ENCODE data around the gene KRTCAP3.

The KRTCAP3 gene

DNA sequence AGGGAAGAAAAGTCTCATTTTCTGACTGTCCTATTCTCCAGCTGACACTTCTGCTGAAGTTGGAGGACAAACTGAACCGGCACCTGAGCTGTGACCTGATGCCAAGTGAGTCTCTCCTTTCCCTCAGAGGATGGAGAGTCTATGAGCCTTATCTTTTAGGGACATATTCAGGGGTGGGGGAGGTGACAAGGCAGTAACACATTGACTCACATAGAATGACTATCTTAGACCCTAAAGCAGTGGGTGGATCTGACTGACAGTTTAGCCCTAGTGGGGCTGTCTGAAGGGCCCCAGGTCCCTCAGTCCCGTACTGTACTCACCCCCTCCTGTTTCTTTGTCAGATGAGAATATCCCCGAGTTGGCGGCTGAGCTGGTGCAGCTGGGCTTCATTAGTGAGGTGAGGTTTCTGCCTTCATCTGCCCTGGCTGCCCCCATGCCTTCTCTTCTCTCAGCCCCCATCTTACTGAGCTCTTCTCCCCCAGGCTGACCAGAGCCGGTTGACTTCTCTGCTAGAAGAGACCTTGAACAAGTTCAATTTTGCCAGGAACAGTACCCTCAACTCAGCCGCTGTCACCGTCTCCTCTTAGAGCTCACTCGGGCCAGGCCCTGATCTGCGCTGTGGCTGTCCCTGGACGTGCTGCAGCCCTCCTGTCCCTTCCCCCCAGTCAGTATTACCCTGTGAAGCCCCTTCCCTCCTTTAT is 805 bp upstream of the KRTCAP3 start:
- TF ChIP-seq, protein P1, sequence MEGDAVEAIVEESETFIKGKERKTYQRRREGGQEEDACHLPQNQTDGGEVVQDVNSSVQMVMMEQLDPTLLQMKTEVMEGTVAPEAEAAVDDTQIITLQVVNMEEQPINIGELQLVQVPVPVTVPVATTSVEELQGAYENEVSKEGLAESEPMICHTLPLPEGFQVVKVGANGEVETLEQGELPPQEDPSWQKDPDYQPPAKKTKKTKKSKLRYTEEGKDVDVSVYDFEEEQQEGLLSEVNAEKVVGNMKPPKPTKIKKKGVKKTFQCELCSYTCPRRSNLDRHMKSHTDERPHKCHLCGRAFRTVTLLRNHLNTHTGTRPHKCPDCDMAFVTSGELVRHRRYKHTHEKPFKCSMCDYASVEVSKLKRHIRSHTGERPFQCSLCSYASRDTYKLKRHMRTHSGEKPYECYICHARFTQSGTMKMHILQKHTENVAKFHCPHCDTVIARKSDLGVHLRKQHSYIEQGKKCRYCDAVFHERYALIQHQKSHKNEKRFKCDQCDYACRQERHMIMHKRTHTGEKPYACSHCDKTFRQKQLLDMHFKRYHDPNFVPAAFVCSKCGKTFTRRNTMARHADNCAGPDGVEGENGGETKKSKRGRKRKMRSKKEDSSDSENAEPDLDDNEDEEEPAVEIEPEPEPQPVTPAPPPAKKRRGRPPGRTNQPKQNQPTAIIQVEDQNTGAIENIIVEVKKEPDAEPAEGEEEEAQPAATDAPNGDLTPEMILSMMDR (IDR thresholded peaks at IDR 0.05; ENCODE audit: low read depth, low read length): no peak
- no peak for DNase-seq (ENCODE audit: low read depth, low spot score)
- in situ Hi-C loops (cut with HindIII; ENCODE audit: low sequenced_read_pairs): no loop called here
- no peak overlapping the region for H3K4me3 ChIP-seq (ENCODE audit: low read depth, low read length)

DNA sequence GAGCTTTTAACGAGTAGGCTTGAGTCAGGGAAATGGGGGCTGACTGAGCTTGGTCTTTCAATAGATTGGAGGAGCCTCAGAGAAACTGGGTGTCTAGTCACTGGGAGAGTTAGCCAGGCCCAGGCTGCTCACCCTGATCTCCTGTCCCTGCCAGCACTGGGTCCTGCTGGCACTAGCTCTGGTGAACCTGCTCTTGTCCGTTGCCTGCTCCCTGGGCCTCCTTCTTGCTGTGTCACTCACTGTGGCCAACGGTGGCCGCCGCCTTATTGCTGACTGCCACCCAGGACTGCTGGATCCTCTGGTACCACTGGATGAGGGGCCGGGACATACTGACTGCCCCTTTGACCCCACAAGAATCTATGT is 720 bp downstream of the KRTCAP3 start:
- DNase-seq (ENCODE audit: low read depth, low spot score): no peak
- H3K4me3 ChIP-seq (ENCODE audit: low read depth, low read length): no peak overlapping the region
- TF ChIP-seq, protein P1 (IDR thresholded peaks at IDR 0.05; ENCODE audit: low read depth, low read length): no peak
- in situ Hi-C loops (cut with HindIII; ENCODE audit: low sequenced_read_pairs): no loop called here

DNA sequence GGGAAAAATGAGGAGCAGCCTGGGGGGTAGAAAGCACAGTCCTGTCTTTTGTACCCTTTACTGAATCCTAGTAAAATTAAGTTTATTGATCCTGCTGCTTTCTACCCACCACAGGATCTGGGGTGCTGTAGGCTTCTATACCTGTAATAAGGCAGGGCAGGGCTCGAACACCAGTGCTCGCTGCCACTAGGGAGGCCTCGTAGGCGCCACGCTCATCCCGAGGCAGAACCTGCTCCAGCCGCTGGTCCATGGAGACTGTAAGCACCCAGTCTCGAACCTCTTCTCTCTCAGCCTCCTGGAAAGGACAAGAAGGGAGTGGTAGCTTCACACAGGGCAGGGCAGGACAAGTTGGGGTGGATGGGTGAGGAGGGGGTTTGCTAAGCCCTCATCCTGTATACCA is 3.0 kb downstream of the KRTCAP3 start:
- in situ Hi-C loops (cut with HindIII; ENCODE audit: low sequenced_read_pairs): no loop called here
- no peak overlapping the region for H3K4me3 ChIP-seq (ENCODE audit: low read depth, low read length)
- DNase-seq (ENCODE audit: low read depth, low spot score): no peak
- TF ChIP-seq, protein P1 (IDR thresholded peaks at IDR 0.05; ENCODE audit: low read depth, low read length): no peak

DNA sequence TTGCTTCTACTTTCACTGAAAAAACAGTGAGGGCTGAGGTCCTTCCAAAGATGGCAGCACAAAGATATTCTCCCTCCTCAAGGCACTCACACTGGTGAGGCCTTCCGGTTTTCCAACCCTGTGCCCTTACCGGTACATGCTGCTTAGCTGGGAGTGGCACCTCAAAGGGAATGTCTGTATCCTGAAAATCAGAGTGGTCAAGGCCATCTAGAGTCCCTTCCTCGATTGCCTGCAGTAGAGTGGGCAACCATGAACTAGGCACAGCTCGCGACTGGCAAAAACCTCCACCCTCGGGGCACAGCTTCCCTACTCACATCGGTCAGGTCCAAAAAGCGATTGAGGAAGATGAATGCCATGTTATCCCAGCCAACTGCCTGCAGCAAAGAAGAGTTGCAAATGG is 3.4 kb downstream of the KRTCAP3 start:
- no peak for DNase-seq (ENCODE audit: low read depth, low spot score)
- TF ChIP-seq, protein P1 (IDR thresholded peaks at IDR 0.05; ENCODE audit: low read depth, low read length): no peak
- no peak overlapping the region for H3K4me3 ChIP-seq (ENCODE audit: low read depth, low read length)
- in situ Hi-C loops (cut with HindIII; ENCODE audit: low sequenced_read_pairs): no loop called here

DNA sequence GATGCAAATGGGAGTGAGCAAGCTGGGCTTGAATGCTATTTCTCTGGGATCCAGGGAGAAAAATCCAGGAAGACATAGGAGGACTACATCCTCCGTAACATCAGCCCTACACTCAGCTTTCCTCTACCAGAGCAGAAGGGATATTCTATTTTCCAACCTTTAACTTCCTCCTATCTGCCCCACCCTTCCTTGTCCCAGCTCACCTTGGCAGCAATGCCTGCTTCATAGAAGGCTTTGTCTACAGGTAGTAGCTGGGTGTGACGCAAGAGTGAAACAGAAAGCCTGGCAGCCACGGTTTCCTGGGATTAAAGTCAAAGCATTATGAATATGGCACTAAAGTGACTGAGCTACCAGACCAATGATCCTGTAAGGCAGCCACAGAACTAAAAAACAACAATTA is 3.9 kb downstream of the KRTCAP3 start:
- DNase-seq (ENCODE audit: low read depth, low spot score): no peak
- no peak overlapping the region for H3K4me3 ChIP-seq (ENCODE audit: low read depth, low read length)

DNA sequence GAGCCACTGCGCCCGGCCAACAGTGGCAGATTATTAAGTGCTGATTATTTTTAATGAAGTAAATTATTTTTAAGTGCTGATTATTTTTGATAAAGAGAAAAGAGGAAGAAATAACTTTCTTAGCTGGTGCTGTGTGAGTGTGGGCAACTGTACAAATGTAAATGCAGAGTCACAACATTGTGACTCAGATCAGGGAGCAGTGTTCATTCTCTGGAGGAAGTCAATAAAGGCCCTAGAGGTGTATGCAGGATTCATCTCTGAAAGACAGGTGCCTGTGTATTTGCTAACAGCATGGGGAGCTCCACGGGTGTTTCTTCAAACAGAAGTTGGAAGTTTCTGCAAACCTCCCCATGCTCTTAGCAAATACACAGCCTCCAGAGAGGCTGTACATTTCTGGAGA is 6.2 kb downstream of the KRTCAP3 start:
- in situ Hi-C loops (cut with HindIII; ENCODE audit: low sequenced_read_pairs): no loop called here
- H3K4me3 ChIP-seq (ENCODE audit: low read depth, low read length): no peak overlapping the region
- no peak for DNase-seq (ENCODE audit: low read depth, low spot score)
- TF ChIP-seq, protein P1 (IDR thresholded peaks at IDR 0.05; ENCODE audit: low read depth, low read length): no peak

More for the DNA sequence above, 3.9 kb downstream of the KRTCAP3 start:
- in situ Hi-C loops (cut with HindIII; ENCODE audit: low sequenced_read_pairs): no loop called here
- TF ChIP-seq, protein P1 (IDR thresholded peaks at IDR 0.05; ENCODE audit: low read depth, low read length): no peak
